AG09309 (cell line): ENCODE results near the gene BTBD9.

ENCODE experiments used
- DNase-seq: peaks from one replicate; pipeline ENCODE4 v3.0.0-alpha.2; 2010; ENCODE audit warnings: low read depth
- H3K4me3 ChIP-seq: 2 replicates; pipeline ENCODE4 v1.5.1; 2011; ENCODE audit warnings: mild to moderate bottlenecking, low read depth, low read length, moderate library complexity; ENCODE audit not compliant: control insufficient read depth
- CTCF ChIP-seq: IDR thresholded peaks from 2 replicates; pipeline ENCODE4 v1.5.1; 2011; ENCODE audit warnings: mild to moderate bottlenecking, low read depth, low read length, inconsistent platforms; ENCODE audit not compliant: insufficient read depth, control insufficient read depth; ENCODE audit errors: missing control alignments

The BTBD9 gene

GRCh38 chr6:38279423-38279822, 360.3 kb downstream of the BTBD9 start:
- TF ChIP-seq CTCF, result peak; percentile 32
- no peak for DNase-seq
- no peak overlapping the region for H3K4me3 ChIP-seq

- DNase-seq, result peak; percentile 50
- TF ChIP-seq CTCF, result no peak
Observed at GRCh38 chr6:38273325-38273724, 366.4 kb downstream of the BTBD9 start.

GRCh38 chr6:38272222-38272621, 367.5 kb downstream of the BTBD9 start:
- TF ChIP-seq CTCF, result no peak
- H3K4me3 ChIP-seq, result no peak overlapping the region
- DNase-seq, result peak; percentile 32

More at GRCh38 chr6:38273325-38273724, 366.4 kb downstream of the BTBD9 start:
- H3K4me3 ChIP-seq, result no peak overlapping the region

GRCh38 chr6:38271081-38271480, 368.6 kb downstream of the BTBD9 start:
- TF ChIP-seq CTCF, result no peak
- no peak overlapping the region for H3K4me3 ChIP-seq
- no peak for DNase-seq

- DNase-seq, result no peak
- H3K4me3 ChIP-seq, result no peak overlapping the region
- no peak for TF ChIP-seq CTCF
Observed at GRCh38 chr6:38270367-38270766, 369.4 kb downstream of the BTBD9 start.

GRCh38 chr6:38269461-38270172, 370.1 kb downstream of the BTBD9 start:
- H3K4me3 ChIP-seq, result no peak overlapping the region
- no peak for TF ChIP-seq CTCF
- DNase-seq, result no peak

GRCh38 chr6:38268342-38268741, 371.4 kb downstream of the BTBD9 start:
- no peak for TF ChIP-seq CTCF
- no peak overlapping the region for H3K4me3 ChIP-seq

More at GRCh38 chr6:38268342-38268741, 371.4 kb downstream of the BTBD9 start:
- DNase-seq, result no peak
